ENCODE measurements around the gene CCM2L. TPM values are rescaled to one million over a fixed set of nuclear protein-coding genes. Genes with fewer than 3 reads are reported as not detected.

The CCM2L gene
- total RNA-seq, 2 donors from 2014 or later = not detected

DNA sequence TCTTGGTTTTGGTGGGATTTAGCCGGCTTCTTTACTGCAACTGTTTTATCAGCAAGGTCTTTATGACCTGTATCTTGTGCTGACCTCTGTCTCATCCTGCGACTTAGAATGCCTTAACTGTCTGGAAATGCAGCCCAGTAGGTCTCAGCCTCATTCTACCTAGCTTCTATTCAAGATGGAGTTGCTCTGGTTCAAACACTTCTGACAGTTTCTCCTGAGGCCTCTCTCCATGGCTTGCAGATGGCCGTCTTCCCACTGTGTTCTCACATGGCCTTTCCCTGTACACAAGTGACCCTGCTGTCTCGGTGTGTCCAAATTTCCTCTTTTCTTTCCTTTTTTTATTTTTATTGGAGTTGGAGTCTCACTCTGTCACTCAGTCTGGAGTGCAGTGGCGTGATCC lies 4.2 kb upstream of the CCM2L start:
- Mint-ChIP-seq H3K4me3 (no peak overlapping the region), H3K27ac (no peak overlapping the region), H3K4me1 (peaks cover 4% of the 10 kb centered on the region), H3K36me3 (ENCODE audit: low read depth) (no peaks in the 10 kb centered on the region), H3K27me3 (peaks cover 33% of the 10 kb centered on the region)
- ATAC-seq (no peak), DNase-seq (no peak)
- no peaks in the 10 kb centered on the region for H3K9me3 ChIP-seq (ENCODE audit: control insufficient read depth, low read length, poor library complexity, severe bottlenecking)

DNA sequence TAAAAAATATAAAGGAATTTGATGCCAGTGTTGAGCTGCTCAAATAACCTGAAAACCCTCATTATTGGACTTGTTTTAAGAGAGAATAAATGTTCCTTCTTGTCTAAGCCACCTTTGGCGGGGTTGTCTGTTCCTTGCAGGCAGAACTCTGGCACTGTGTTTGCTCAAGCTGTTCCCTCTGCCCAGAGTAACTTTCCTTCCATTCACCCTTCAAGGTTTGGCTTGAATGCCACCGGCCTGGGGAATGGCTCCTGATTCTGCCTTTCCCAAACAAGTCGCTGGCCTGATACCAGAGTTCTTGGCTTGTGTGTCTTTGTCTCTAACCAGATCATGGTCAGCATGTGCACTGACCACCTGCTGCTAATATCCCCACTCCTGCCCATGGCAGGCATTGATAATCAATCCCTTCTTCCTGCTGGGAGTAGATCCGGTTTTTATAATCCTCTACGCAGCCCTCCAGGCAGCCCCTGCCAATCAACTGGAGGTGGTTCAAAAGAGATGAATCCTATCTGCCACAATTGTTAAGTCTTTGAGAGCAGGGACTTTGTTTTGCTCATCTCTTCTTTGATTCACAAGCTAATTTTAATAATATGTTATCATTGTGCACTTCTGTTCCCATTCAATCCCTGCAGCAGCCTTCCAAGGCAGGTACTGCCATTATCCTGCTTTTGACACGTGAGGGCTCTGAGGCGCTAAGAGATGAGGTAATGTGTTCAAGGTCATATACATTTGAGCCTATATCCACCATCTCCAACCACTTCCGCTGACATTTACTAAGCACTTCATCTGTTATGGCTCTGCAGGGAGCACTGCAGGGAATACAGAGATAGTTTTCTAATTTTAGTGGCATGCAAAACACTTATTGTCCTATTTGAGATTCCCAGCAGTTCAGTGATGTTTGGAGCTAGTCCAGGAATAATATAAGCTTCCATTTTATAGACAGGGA lies 3.1 kb upstream of the CCM2L start:
- DNase-seq (no peak), ATAC-seq (no peak)
- Mint-ChIP-seq H3K36me3 (ENCODE audit: low read depth) (no peaks in the 10 kb centered on the region), H3K27ac (no peak overlapping the region), H3K4me1 (peaks cover 4% of the 10 kb centered on the region), H3K27me3 (peaks cover 41% of the 10 kb centered on the region), H3K4me3 (no peak overlapping the region)
- no peaks in the 10 kb centered on the region for H3K9me3 ChIP-seq (ENCODE audit: control insufficient read depth, low read length, poor library complexity, severe bottlenecking)

DNA sequence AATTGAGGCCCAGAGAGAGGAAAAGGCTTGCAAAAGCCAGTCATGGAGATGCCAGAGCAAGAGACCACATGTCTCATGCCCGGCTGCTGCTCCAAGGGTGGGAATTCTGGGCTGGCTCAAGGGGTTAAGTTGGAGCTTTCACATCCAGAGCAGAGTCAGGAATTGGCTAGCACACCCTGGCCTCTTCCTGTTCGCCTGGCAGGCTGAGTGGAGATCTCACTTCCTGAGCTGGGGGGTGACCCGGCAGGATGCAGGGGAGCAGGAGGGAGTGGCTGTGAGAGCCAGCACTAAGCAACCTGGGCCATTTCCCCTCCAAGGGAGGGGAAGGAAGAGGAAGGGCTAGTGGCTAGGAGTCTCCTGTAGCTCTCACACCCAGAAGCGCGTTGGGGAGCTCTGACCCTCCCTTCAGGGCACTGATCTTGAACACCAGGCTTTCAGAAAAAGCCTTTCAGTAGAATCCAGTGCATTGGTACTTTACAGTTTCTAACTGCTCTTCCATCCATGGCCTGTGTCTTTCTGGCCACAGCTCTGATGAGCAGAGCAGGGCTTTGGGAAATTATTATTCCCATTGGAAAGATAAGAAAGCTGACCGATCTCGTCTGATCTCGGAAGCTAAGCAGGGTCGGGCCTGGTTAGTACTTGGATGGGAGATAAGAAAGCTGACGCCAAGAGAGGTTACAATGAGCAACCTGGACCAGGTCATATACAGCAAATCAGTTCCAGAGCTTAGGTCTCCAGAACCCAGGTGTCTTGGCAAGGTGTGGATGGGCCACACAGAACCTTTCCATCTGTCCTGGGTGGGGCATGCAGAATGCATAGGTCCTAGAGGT lies 2.2 kb upstream of the CCM2L start:
- Mint-ChIP-seq H3K4me3 (no peak overlapping the region), H3K27me3 (peaks cover 37% of the 10 kb centered on the region), H3K36me3 (ENCODE audit: low read depth) (no peaks in the 10 kb centered on the region), H3K27ac (no peak overlapping the region), H3K4me1 (peaks cover 4% of the 10 kb centered on the region)
- ATAC-seq (no peak), DNase-seq (no peak)
- H3K9me3 ChIP-seq (ENCODE audit: control insufficient read depth, low read length, poor library complexity, severe bottlenecking) = no peaks in the 10 kb centered on the region

DNA sequence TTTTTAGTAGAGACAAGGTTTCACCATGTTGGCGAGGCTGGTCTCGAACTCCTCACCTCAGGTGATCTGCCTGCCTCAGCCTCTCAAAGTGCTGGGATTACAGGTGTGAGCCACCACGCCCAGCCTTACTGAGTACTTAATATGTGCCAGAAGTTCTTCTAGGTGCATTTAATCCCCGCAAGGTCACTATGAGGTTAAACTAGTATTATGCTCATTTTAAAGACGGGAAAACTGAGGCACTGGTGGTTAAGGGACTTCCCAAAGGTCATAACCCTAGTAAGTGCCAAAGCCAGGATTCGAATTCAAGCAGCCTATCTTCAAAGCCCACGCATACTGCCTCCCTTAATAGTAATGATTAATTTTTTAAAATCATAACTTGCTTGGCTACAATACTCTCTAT lies 674 bp upstream of the CCM2L start:
- H3K27ac Mint-ChIP-seq = no peak overlapping the region
- H3K9me3 ChIP-seq (ENCODE audit: control insufficient read depth, low read length, poor library complexity, severe bottlenecking) = no peaks in the 10 kb centered on the region
- H3K4me1 Mint-ChIP-seq = peaks cover 4% of the 10 kb centered on the region
- no peak for DNase-seq
- no peak for ATAC-seq
- H3K4me3 Mint-ChIP-seq = no peak overlapping the region
- H3K36me3 Mint-ChIP-seq (ENCODE audit: low read depth) = no peaks in the 10 kb centered on the region
- peaks cover 37% of the 10 kb centered on the region for H3K27me3 Mint-ChIP-seq

DNA sequence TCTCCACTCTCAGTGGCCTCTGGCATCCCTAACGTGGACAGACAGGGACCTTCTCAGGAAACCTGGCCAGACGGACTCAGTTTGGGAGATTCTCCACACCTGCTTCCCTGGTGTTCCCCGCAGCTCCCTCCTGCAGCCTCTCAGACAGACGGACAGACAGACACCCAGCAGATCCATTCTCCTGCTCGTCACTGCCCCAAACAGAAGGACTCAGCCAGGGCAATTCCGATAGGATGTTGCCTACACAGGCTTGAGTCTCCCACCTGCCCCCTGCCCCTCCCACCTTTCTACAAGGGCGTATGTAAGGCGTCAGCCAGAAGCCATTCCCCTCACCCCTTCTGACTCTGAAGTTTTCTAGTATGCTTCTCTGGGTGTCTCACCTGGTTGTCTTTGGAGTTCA lies 428 bp downstream of the CCM2L start:
- Mint-ChIP-seq H3K4me3 (no peak overlapping the region), H3K4me1 (peaks cover 4% of the 10 kb centered on the region), H3K36me3 (ENCODE audit: low read depth) (no peaks in the 10 kb centered on the region), H3K27me3 (peaks cover 42% of the 10 kb centered on the region), H3K27ac (no peak overlapping the region)
- no peaks in the 10 kb centered on the region for H3K9me3 ChIP-seq (ENCODE audit: control insufficient read depth, low read length, poor library complexity, severe bottlenecking)
- DNase-seq (no peak), ATAC-seq (no peak)

DNA sequence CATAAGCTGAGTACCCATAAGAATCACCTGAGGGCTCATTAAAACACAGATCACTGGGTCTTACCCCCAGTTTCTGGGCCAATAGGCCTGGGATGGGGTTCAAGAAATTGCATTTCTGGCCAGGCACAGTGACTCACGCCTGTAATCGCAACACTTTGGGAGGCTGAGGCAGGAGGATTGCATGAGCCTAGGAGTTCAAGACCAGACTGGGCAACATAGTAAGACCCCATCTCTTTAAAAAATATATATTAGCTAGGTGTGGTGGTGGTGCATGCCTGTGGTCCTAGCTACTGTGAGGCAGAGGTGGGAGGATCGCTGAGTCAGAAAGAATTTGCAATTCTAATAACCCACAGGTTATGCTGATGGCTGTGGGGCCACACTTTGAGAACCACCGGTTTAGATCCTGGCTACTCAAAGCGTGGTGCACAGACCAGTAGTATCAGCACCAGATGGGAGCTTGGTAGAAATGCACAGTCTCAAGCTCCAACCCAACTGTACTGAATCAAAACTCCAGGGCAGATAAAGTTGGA lies 2.0 kb downstream of the CCM2L start:
- Mint-ChIP-seq H3K27ac (no peak overlapping the region), H3K36me3 (ENCODE audit: low read depth) (no peaks in the 10 kb centered on the region), H3K27me3 (peaks cover 46% of the 10 kb centered on the region), H3K4me1 (peaks cover 4% of the 10 kb centered on the region), H3K4me3 (no peak overlapping the region)
- ATAC-seq (no peak), DNase-seq (no peak)
- no peaks in the 10 kb centered on the region for H3K9me3 ChIP-seq (ENCODE audit: control insufficient read depth, low read length, poor library complexity, severe bottlenecking)

DNA sequence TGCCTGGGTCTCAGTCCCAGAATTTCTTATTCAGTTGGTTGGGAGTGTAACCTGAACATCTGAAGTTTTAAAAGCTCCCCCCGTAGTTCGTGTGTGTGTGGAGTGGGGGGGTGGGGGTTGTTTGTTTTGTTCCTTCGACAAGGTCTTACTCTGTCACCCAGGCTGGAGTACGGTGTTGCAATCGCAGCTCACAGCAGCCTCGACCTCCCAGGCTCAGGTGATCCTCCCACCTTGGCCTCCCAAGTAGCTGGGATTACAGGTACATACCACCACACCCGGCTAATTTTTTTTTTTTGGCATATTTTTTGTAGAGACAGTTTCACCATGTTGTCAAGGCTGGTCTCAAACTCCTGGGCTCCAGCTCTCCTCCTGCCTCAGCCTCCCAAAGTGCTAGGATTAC lies 3.1 kb downstream of the CCM2L start:
- Mint-ChIP-seq H3K27me3 (peaks cover 43% of the 10 kb centered on the region), H3K36me3 (ENCODE audit: low read depth) (no peaks in the 10 kb centered on the region), H3K4me1 (peaks cover 4% of the 10 kb centered on the region), H3K27ac (no peak overlapping the region), H3K4me3 (no peak overlapping the region)
- H3K9me3 ChIP-seq (ENCODE audit: control insufficient read depth, low read length, poor library complexity, severe bottlenecking) = no peaks in the 10 kb centered on the region
- DNase-seq = no peak
- ATAC-seq = no peak

DNA sequence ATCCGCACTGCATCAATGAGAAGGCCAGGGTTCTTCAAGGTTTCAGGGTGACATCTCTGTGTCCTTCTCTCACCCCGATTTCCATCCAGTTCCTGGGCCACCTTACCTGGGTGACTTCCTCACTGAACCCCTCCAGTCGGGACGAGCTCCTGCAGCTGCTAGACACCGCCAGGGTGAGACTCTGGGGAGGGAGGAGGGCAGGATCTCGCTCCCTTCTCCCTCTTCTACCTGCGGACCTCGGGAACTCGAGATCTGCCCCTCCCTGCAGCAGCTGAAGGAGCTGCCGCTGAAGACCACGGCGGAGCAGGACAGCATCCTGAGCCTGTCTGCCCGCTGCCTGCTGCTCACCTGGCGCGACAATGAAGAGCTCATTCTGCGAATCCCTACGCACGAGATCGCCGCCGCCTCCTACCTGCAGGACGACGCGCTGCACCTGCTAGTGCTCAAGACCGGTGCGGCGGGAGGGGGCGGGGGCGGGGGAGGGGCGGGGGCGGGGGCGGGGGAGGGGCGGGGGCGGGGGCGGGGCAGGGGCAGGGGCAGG lies 7.5 kb downstream of the CCM2L start:
- peak; percentile 40 to 44 (median 43) for DNase-seq
- H3K36me3 Mint-ChIP-seq (ENCODE audit: low read depth) = peaks cover 4% of the 10 kb centered on the region
- H3K4me1 Mint-ChIP-seq = peaks cover 18% of the 10 kb centered on the region
- H3K9me3 ChIP-seq (ENCODE audit: control insufficient read depth, low read length, poor library complexity, severe bottlenecking) = no peaks in the 10 kb centered on the region
- no peak overlapping the region for H3K27ac Mint-ChIP-seq
- peaks cover 69% of the 10 kb centered on the region for H3K27me3 Mint-ChIP-seq
- H3K4me3 Mint-ChIP-seq = peak overlapping the region; percentile 92
- peak; percentile 86 for ATAC-seq

DNA sequence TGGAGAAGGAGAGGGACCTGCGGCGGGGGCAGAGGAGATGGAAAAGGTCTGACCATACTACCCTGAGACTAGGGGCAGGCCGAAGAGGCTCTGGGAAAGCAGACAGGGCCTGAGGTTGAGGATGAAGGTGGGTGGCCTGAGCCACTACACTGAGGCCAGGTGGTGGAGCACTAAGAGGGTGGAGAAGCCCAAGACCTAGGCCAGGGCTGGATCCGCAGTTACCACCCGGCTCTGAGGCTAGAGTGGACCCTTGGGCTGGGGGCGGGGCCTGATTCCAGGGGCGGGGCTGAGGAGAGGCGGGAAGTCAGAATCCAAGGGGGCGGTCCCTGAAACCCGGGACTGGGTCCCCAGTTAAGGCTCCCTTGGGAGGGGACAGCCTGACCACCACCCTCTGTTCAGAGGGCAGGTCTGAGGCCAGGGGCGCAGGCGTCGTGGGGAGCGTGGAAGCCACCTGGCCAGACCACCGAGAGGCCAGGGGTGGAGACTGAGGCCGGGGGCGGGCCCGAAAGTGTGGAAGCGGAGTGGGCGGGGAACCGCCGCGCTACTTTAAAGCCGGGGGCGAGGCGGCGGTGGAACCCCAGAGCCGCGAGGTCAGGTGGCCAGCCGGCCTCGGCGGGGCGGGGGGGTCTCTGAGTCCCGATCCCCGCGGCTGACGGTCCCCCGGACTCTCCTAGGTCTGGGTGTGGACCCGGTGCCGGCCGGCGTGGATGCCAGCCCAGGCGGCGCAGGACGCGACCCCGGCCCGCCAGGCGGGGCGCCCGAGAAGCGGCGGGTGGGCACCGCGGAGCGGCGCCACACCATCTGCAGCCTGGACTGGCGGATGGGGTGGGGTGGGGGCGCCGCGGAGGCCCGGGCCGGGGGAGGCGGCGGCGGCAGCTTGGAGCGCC lies 8.3 kb downstream of the CCM2L start:
- Mint-ChIP-seq H3K27ac (no peak overlapping the region), H3K4me3 (peak overlapping the region; percentile 92), H3K27me3 (peaks cover 76% of the 10 kb centered on the region), H3K36me3 (ENCODE audit: low read depth) (peaks cover 6% of the 10 kb centered on the region), H3K4me1 (peaks cover 18% of the 10 kb centered on the region)
- no peaks in the 10 kb centered on the region for H3K9me3 ChIP-seq (ENCODE audit: control insufficient read depth, low read length, poor library complexity, severe bottlenecking)
- peak; percentile 56 for ATAC-seq
- DNase-seq = peak; percentile 17 to 32 (median 27)

DNA sequence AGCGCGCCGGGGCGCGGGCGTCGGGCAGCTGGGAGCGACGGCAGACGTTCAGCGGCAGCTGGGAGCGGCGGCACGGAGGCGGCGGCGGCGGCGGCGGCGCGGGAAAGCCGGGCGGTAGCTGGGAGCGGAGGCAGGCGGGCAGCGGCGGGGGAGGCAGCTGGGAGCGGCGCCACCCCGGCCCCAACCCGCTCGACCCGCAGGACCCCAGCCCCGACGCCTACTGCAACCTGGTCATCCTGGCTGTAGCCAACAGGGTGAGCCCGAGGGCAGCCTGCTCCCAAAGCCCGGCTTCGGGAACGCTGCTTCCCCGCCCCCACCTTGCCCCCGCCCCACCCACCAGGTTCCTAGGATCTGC lies 8.9 kb downstream of the CCM2L start:
- ATAC-seq (no peak), DNase-seq (no peak)
- peaks cover 6% of the 10 kb centered on the region for H3K36me3 Mint-ChIP-seq (ENCODE audit: low read depth)
- no peaks in the 10 kb centered on the region for H3K9me3 ChIP-seq (ENCODE audit: control insufficient read depth, low read length, poor library complexity, severe bottlenecking)
- H3K4me1 Mint-ChIP-seq = peaks cover 18% of the 10 kb centered on the region
- H3K27me3 Mint-ChIP-seq = peaks cover 82% of the 10 kb centered on the region
- peak overlapping the region; percentile 96 for H3K4me3 Mint-ChIP-seq
- H3K27ac Mint-ChIP-seq = peak overlapping the region; percentile 6

DNA sequence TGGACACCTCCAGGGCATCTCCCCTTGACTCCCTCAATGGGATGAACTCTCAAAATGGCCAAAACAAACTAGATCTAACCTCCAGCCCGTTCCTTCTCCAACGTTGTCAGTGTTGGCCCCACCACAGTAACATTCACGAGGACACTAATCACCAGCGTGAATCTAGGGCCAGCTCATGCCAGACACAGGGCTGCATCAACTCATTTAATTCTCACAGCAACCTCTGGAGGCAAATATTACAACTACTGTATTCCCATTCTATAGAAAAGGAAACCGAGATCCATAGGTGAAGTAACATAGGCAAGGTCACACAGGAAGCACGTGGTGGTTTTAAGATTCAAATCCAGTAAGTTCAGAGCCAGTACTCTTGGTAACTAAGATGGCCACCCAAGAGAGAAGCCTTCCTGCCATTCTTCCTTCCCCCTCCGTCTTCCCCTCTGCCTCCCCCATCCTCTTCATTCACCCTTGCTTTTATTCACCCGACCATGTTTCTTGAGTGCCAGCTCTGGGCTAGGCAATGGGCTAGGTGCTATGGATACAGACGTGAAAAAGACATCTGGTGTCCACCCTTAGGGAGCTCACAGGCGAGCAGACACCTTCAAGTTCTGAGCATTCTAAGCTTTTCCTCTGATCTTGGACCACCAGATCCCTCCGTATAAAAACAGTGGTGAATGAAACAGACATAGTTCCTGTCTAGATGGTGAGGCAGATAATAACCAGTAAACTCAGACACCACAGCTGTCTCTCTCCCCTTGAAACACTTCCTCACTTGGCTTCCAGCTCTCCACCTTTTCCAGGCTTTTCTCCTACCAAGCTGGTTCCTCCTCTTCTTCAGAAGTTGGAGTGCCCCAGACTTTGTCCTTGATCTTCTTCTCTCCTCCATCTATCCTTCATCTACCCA lies 9.6 kb downstream of the CCM2L start:
- Mint-ChIP-seq H3K27me3 (peaks cover 86% of the 10 kb centered on the region), H3K4me3 (peak overlapping the region; percentile 96), H3K36me3 (ENCODE audit: low read depth) (peaks cover 6% of the 10 kb centered on the region), H3K4me1 (peaks cover 18% of the 10 kb centered on the region), H3K27ac (peak overlapping the region; percentile 6)
- DNase-seq (no peak), ATAC-seq (no peak)
- H3K9me3 ChIP-seq (ENCODE audit: control insufficient read depth, low read length, poor library complexity, severe bottlenecking) = no peaks in the 10 kb centered on the region

DNA sequence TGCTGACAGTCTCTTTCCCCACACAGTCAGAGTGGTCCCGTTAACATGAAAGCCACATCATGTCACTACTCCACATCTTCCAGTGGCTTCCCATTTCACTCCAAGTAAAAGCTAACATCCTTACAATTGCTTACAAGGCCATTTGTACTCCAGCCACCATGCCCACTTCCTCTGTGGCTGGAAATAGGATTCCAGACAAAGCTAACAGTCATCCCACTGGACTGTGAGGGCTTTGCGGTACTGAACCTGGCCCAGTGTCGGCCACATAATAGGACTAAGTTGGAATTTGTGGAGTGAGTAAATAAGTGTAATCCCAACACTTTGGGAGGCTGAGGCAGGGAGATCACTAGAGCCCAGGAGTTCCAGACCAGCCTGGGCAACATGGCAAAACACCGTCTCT lies 10.9 kb downstream of the CCM2L start:
- Mint-ChIP-seq H3K36me3 (ENCODE audit: low read depth) (peaks cover 6% of the 10 kb centered on the region), H3K27ac (no peak overlapping the region), H3K4me3 (no peak overlapping the region), H3K4me1 (peaks cover 18% of the 10 kb centered on the region), H3K27me3 (peaks cover 86% of the 10 kb centered on the region)
- no peak for ATAC-seq
- DNase-seq = no peak
- no peaks in the 10 kb centered on the region for H3K9me3 ChIP-seq (ENCODE audit: control insufficient read depth, low read length, poor library complexity, severe bottlenecking)
